ENCODE data around the gene SF1. TPM values are rescaled to one million over a fixed set of nuclear protein-coding genes. Genes with fewer than 3 reads are reported as not detected.

SF1 gene
- total and polyA plus RNA-seq, 9 of the 15 experiments (the other 6 are each of a cell fraction or from before 2014, with no cell fraction given): 13.1 to 334 (median 111) TPM

GRCh38 chr11:64759722-64760719 lies 18.3 kb downstream of the SF1 start, which contains the start of gene PYGM:
Gene PYGM, minus strand, starts transcription at chr11:64759974. Its CDS starts 76 bp downstream, at chr11:64759898.
- Histone ChIP-seq H3K79me2 (ENCODE audit: control insufficient read depth, insufficient read depth, low read length) (no peaks in the 10 kb centered on the region), H3K36me3 (ENCODE audit: control insufficient read depth, insufficient read depth, low read length) (peaks cover 32% of the 10 kb centered on the region; the same call in 2 of the 3 replicates), H3K4me2 (ENCODE audit: insufficient read depth, low read length) (no peak within 1 kb of the TSS), H3K4me1 (replicated peaks in 1 of 2; ENCODE audit: control insufficient read depth in 2 of 2, insufficient read depth in 2 of 2, low read length in 2 of 2) (peaks cover 18 to 69% of the 10 kb centered on the region in 2 experiments), H3K27ac (ENCODE audit: extremely low read depth, low read depth, low read length) (no peak within 1 kb of the TSS), H3K9me3 (replicated peaks; ENCODE audit: control insufficient read depth, insufficient read depth, low read depth, low read length) (no peaks in the 10 kb centered on the region), H3K9me1 (ENCODE audit: control insufficient read depth, insufficient read depth, low read length) (peaks cover 6% of the 10 kb centered on the region), H3K9ac (ENCODE audit: insufficient read depth in 1 of 2, low read depth in 2 of 2, low read length in 2 of 2) (peak within 1 kb of the TSS in 1 of 2 experiments; percentile 81; a peak in 2 of 4 replicates), H2AFZ (ENCODE audit: low read depth, low read length) (no peak within 1 kb of the TSS), H3K4me3 (no peak within 1 kb of the TSS), H4K20me1 (replicated peaks; ENCODE audit: control insufficient read depth, insufficient read depth, low read length) (peaks cover 24% of the 10 kb centered on the region), H3K27me3 (ENCODE audit: control insufficient read depth in 2 of 2, insufficient read depth in 2 of 2, low read length in 2 of 2) (no peaks in the 10 kb centered on the region)
- intact Hi-C loops (cut with micrococcal nuclease): no loop called here
- no TSS peak for BruUV-seq (replicated peaks)
- FAIRE-seq (no peak), ATAC-seq (peak; percentile 43), DNase-seq (ENCODE audit: extremely low read depth in 1 of 4, low spot score in 3 of 4) (peak; percentile 36 to 55 (median 40))
- ChIA-PET CTCF (ENCODE audit: low intra/inter-chr PET ratio) (no interaction called here), POLR2A (interaction anchor here (0.7 to 7.9 kb wide), 7 partner anchors 8 to 740 kb away, joined by 3 to 168 read pairs (median 5); partner anchors contain the start of gene SF1)
- in situ Hi-C loops (cut with MboI): no loop called here
- 69% methylated on average over 24 of the region's 24 CpGs for WGBS (ENCODE audit: insufficient coverage, low coverage, missing lambda C conversion rate)
- TF ChIP-seq HNRNPH1 (optimal IDR thresholded peaks at IDR 0.05; ENCODE audit: low read depth, low read length) (no peak), EZH2 (IDR thresholded peaks at IDR 0.05; ENCODE audit: borderline replicate concordance, low read depth, low read length) (no peak), ZNF274 (IDR thresholded peaks at IDR 0.05; ENCODE audit: borderline replicate concordance, low read depth, low read length) (no peak), SRSF9 (IDR thresholded peaks at IDR 0.05; ENCODE audit: borderline replicate concordance, low read depth, low read length) (no peak), MEF2A (IDR thresholded peaks at IDR 0.05; ENCODE audit: control insufficient read depth, low read depth, low read length) (no peak), ZNF3 (CRISPR knock-in tag; IDR thresholded peaks at IDR 0.05) (no peak), NR2C2 (CRISPR knock-in tag; IDR thresholded peaks at IDR 0.05) (no peak), NR2C2 (tag; IDR thresholded peaks at IDR 0.05) (peak; percentile 36; the same call in 1 of the 2 replicates), MAX (CRISPR knock-in tag; IDR thresholded peaks at IDR 0.05) (0 out of 2 replicates have a peak, but pooled peaks have one; percentile 1), ESRRA (IDR thresholded peaks at IDR 0.05; ENCODE audit: borderline replicate concordance, low read depth) (peak; percentile 18; the same call in 1 of the 2 replicates), HDAC2 (IDR thresholded peaks at IDR 0.05) (no peak), HMGN3 (IDR thresholded peaks at IDR 0.05; ENCODE audit: borderline replicate concordance, extremely low read depth, insufficient read length, low read depth, low read length) (peak; percentile 9), ZBTB7A (IDR thresholded peaks at IDR 0.05; ENCODE audit: borderline replicate concordance, control insufficient read depth, low read depth, low read length) (peak; percentile 30; the same call in 1 of the 2 replicates), ZNF133 (CRISPR knock-in tag; IDR thresholded peaks at IDR 0.05) (no peak), ZNF143 (CRISPR knock-in tag; IDR thresholded peaks at IDR 0.05) (peak; percentile 63), CBX5 (IDR thresholded peaks at IDR 0.05; ENCODE audit: borderline replicate concordance, low read depth) (no peak)

All from K562 (cell line).